ENCODE measurements around the gene PCYT1A.
"Not testable (repeated sequence)": the region's sequence is repeated elsewhere in the genome, so short reads cannot be mapped to it uniquely, and the experiment has no call there.

Gene PCYT1A

DNA sequence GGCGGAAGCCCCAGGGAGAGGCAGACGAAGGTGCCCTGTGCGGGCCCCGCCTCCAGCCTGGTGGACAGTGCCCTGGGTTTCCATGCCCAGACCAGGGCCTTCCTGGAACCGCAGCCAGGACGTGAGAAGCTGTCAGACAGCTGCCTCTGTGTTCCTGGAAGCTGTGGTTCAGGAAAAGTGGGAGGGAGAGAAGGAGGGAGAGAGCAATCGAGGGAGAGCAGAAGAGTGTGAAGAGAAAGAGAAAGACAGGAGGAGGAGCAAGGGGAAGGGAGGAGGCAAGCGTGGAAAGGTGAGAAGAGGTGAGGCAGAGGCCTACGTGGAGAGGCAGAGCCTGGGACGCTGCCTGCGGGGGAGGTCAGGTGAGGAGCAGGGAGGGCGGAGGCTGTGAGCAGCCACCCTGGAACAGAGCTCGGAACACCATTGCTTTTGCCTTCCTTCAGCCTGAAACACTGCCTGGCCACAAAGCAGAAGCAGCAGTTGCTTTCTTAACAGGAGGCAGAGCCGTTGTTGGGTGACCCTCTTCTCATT lies 94.9 kb downstream of the PCYT1A start:
- no peak for DNase-seq (ENCODE audit: low read depth)

DNA sequence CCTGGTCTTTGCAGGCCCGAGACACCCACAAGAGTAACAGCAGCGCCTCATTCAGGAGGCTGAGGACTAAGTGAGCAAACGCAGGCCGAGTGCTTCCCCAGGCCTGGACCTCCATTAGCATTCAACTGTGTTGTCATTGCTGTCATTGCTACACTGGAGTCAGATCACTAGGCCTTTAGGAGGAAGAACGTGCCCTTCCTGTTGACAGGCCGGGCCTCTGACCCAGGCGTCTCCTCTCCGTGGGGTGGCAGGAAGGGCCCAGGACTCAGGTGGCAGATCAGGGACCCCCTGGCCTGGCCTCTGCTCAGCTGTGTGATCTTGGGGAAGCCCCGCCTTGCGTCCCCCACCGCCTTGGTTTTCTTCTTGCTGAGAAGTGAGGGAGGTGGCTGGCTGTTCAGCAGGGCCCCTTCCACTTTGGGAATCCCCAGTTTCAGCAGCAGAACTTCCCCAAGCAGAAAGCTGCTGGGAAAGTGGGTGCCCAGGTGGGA lies 95.4 kb downstream of the PCYT1A start:
- peak; percentile 29 for DNase-seq (ENCODE audit: low read depth)

GRCh38 chr3:196189566-196190347 lies 97.8 kb downstream of the PCYT1A start:
- DNase-seq (ENCODE audit: low read depth), result no peak

DNA sequence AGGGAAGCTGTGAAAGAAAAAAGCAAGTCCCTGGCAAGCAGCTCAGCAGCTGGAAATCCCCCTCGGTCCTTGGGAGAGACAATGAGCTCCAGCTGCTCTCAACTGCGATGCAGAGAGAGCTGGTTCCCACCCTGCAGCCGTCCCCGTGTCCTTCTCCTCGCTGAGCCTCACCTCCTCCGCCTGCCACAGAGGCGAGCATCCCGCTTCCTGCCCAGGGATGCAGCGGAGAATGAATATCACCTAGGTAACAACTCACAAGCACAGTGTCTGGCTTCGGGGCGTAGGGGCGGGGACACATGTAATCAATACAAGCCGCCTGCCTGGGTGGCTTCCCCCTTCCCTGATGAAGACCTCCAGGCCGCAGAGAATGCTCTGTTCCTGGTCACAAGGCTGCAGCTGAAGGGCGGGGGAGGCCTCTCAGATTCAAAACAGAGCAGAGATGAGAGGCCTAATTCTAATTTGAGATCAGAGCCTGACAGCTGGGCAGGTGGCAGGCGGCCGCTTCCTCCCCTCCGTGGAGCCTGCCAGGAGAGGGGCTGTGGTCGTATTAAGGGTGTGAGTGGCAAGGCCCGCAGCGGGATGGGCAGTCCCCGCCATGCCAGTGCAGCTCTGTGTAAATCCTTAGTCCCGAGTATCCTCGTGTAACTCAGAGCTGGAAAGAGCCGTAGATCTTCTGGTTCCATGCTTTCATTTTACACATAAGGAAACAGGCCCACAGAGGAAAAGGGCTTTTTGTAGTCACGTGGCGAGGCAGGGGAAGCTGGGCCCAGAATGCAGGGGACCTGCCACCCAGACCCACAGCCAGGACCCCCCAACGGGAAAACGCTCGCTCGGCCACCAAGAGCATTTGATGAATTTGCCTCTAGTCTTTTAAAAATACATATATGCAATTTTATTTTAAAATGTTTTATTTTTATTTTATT lies 100.6 kb downstream of the PCYT1A start:
- no peak for DNase-seq (ENCODE audit: low read depth)

- no peak for DNase-seq (ENCODE audit: low read depth)
Observed at GRCh38 chr3:196184881-196185280, 102.6 kb downstream of the PCYT1A start.

GRCh38 chr3:196184169-196184432 lies 103.4 kb downstream of the PCYT1A start:
- not testable (repeated sequence) for DNase-seq (ENCODE audit: low read depth)

GRCh38 chr3:196181127-196181546 lies 106.4 kb downstream of the PCYT1A start:
- DNase-seq (ENCODE audit: low read depth), result no peak

GRCh38 chr3:196180346-196180745 lies 107.2 kb downstream of the PCYT1A start:
- no peak for DNase-seq (ENCODE audit: low read depth)
